Stimulated activated CD8-positive, alpha-beta memory T cell treated with anti-CD3 and anti-CD28 coated beads, Interleukin-4, amount 100 ng/mL, for 4 hours (primary cell): Measurements from ENCODE around the gene CCDC70.
"Not testable (repeated sequence)": the region's sequence is repeated elsewhere in the genome, so short reads cannot be mapped to it uniquely, and the experiment has no call there.

Experiments
- DNase-seq, 2 donors: peaks; one replicate each; pipeline ENCODE4 v3.0.0-alpha.2; 2020; ENCODE audit warnings: low read depth in 2 of 2, low spot score in 1 of 2

Gene CCDC70

GRCh38 chr13:51905787-51906186 lies 44.0 kb downstream of the CCDC70 start:
- DNase-seq: no peak

GRCh38 chr13:51906581-51906980 lies 44.8 kb downstream of the CCDC70 start:
- DNase-seq: no peak

GRCh38 chr13:51907040-51907732 lies 45.4 kb downstream of the CCDC70 start:
- DNase-seq: no peak

GRCh38 chr13:51909265-51909664 lies 47.5 kb downstream of the CCDC70 start:
- DNase-seq: not testable (repeated sequence)

- no peak for DNase-seq
Observed at GRCh38 chr13:51910508-51910907, 48.7 kb downstream of the CCDC70 start.

GRCh38 chr13:51912091-51912490 lies 50.3 kb downstream of the CCDC70 start:
- no peak for DNase-seq

- DNase-seq: no peak
Observed at GRCh38 chr13:51912511-51913225, 50.9 kb downstream of the CCDC70 start.

- DNase-seq: no peak
Observed at GRCh38 chr13:51913421-51914136, 51.8 kb downstream of the CCDC70 start.

GRCh38 chr13:51914137-51914493 lies 52.3 kb downstream of the CCDC70 start:
- DNase-seq: no peak
